GM19467 (cell line): ENCODE results near the gene CXCL17.

Experiments used
- ATAC-seq: cut with Tn5 transposase; IDR thresholded peaks from one replicate; pipeline ENCODE4 v1.9.1; 2021; ENCODE audit warnings: mild to moderate bottlenecking, moderate library complexity; ENCODE audit not compliant: unreplicated experiment

The CXCL17 gene

DNA sequence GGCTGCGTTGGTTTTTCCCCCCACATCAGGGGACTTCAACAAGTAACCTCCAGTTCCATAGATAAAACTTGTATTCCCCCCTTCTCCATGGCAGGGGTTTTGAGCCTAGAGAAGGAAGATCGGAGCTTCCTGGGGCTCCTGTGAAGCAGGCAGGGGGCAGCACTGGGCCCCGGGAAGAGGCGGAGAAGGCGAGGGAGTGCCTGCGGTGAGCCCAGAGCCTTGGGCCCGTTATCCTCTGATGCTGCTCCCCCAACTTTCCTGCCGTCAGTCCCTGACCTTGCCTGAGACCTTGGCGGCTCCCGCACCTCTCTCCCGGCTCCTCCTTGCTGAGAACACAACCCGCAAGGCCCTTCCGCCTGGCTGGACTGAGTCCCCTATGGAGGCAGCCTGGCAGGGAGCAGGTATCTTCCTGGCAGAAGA, 18.0 kb downstream of the CXCL17 start:
- no peak for ATAC-seq

- no peak for ATAC-seq
These were observed 18.4 kb downstream of the CXCL17 start for GRCh38 chr19:42424345-42424707.

GRCh38 chr19:42423462-42424344, 19.0 kb downstream of the CXCL17 start:
- peak; percentile 85 for ATAC-seq

DNA sequence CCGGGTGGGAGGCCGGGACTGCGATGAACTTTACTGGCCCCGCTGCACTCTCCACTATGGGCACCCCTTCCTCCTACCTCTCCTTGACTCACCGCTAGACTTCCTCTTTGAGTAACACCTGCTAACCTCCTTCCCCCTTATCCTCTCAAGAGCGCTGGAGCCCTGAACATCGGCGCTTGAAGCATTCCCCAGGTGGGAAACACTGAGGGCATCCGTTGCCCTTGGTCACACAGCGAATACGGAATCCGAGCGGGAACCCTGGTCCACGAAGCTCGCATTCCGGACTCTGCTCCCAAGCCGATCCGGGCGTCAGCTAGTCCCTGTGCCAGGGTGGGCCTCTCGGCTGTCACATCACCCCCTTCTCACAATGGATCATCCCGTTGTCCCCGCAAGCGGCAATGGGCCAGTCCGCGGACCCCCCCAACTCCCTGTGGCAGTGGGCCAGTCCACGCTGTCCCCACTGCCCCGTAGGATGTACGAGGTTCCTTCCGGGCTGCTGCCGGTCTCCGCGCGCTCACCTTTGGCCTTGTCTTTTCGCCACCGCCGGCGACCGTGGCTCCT, 19.8 kb downstream of the CXCL17 start:
- peak; percentile 26 for ATAC-seq

GRCh38 chr19:42422092-42422900, 20.4 kb downstream of the CXCL17 start:
- peak; percentile 7 for ATAC-seq

GRCh38 chr19:42421591-42422031, 21.1 kb downstream of the CXCL17 start:
- no peak for ATAC-seq

GRCh38 chr19:42421101-42421500, 21.6 kb downstream of the CXCL17 start:
- no peak for ATAC-seq

DNA sequence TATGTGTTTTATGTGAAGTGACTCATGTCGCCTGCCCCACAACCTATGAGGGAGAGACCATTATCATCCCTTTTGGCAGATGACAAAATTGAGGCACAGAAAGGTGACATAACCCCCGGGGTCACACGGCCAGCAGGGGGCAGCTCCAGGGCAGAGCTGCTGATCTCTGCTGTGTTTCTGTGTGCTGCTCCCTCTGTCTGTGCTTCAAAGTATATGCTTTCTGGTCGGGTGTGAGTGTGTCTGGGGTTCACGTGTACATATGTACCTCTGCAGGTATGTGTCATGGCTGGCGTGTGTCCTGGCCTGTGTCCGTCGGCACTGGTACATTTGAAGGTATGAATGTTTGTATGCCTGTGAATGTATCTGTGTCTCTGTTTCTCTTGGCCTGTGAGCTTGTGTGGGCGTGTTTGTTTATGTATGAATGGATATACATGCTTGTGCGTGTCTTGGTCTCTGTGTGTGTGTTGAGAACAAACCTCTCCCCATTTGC, 22.6 kb downstream of the CXCL17 start:
- no peak for ATAC-seq

- no peak for ATAC-seq
These were observed 23.4 kb downstream of the CXCL17 start for GRCh38 chr19:42419309-42419708.

- no peak for ATAC-seq
These were observed 30.1 kb downstream of the CXCL17 start for GRCh38 chr19:42412661-42413076.

DNA sequence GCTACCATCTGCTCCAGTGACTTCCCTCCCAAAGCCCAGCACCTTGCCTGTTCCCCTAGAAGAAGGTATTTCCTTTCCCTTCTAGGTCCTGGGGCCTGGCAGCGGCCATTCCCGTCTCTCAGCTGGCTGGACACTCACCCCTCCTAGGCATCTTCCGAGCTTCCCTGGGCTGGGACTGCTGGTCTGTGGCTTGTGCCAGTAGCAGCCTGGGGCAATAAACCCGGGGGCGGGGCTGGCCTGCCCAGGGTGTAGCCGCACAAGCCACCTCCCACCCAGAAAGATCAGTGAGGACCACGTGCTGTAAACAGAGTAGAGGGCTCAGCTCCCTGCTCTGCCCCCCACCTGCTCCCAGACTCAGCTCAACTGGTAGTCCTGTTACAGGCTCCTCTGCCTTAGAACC, 30.5 kb downstream of the CXCL17 start:
- no peak for ATAC-seq

DNA sequence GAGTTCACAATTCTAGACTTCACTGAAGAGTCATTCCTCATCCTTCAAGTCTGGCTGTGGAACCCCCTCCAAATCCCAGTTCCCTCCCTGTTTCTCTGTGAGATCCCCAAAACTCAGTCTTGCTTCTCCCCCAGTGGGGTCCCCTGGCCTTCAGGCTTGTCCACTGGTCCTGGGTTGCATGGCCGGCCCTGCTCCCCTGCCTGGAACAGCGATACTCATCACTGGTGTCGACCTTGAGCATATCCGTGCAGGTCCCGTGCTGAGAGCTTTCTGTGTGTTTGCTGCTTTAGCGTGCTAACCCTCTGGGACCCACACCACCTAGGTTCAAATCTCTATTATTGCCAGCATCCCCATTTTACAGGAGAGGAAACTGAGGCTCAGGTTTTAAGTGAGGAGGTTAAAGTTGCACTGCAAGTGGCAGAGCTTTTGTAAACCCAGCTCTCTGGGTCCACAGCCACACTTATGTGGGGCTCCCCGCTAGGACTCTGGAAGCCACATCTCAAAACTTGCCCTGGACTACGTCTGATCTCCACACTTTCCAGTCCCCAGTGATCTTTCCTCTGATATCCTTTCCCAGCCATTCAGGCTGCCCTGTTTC, 31.1 kb downstream of the CXCL17 start:
- no peak for ATAC-seq

GRCh38 chr19:42410371-42410770, 32.4 kb downstream of the CXCL17 start:
- no peak for ATAC-seq

DNA sequence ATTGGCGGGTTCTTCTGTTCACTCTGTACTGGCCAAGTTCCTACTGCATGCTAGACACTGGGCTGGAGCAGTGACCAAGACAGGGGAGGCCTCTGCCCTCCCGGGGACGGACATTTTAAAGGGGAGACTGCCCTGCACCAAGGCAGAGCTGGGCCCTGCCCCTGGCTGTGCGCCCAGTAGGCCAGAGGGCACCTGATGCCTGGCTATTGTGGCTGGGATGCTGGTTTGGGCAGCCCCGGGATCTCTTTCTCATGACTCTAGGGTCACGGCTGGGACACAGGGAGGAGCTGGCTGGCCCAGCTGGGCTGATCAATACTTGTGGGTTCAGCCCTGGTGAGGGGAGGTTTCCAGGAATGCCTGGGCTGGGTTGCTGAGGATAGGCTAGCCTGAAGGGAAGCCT, 33.3 kb downstream of the CXCL17 start:
- no peak for ATAC-seq

- no peak for ATAC-seq
These were observed 35.0 kb downstream of the CXCL17 start for GRCh38 chr19:42407816-42408175.

DNA sequence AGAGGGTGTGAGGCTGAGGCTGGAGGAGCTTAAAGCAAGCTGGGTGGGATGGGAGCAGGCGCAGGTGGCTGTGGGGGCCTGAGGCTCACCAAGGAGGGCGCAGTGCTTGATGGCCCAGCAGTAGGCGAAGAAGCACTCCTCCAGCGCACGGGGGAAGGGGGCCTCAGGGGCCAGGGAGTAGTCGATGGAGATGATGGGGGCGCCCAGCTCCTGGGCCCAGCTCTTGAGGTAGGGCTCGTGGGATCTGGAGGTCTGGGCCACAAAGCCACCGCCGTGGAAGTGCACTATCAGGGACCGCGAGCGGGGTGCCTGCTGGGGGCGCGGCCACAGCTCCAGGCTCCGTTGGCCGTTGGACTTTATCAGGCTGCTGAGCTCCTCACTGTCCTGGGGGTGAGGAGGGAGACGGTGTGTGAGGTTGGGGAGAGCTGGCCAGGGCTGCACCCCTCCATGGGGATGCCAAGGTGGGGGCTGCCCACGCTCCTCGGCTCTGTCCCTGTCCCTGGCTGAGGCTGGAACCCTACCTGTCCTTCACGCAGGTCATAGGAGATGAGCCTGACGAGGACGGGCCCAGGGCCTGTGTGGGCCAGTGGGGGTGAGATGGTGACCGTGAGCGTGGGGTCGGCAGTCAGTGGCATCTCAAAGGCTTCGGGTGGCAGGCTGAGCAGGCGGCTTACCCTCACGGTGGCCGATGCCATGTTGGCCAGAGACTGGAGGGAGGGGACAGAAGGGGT, 35.5 kb downstream of the CXCL17 start:
- no peak for ATAC-seq

DNA sequence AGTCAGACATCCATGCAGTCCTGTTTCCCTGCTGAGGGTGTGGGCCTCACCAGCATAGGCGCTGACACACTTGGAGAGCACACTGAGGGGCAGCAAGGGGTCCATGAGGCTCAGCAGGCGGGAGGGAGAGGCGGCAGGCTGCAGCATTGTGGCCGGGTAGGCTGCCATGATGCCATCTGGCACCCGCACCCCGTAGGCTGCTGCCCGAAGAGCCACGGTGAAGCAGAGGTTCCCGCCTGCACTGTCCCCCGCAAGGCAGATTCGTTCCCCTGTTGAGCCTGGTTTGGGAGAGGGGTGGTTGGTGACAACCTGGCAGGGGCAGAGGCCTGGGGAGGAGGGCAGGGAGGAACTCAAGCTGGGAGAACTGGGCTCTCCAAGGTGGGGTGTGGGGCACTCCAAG, 36.6 kb downstream of the CXCL17 start:
- ATAC-seq, result no peak

- ATAC-seq, result no peak
These were observed 39.2 kb downstream of the CXCL17 start for GRCh38 chr19:42403586-42403985.

DNA sequence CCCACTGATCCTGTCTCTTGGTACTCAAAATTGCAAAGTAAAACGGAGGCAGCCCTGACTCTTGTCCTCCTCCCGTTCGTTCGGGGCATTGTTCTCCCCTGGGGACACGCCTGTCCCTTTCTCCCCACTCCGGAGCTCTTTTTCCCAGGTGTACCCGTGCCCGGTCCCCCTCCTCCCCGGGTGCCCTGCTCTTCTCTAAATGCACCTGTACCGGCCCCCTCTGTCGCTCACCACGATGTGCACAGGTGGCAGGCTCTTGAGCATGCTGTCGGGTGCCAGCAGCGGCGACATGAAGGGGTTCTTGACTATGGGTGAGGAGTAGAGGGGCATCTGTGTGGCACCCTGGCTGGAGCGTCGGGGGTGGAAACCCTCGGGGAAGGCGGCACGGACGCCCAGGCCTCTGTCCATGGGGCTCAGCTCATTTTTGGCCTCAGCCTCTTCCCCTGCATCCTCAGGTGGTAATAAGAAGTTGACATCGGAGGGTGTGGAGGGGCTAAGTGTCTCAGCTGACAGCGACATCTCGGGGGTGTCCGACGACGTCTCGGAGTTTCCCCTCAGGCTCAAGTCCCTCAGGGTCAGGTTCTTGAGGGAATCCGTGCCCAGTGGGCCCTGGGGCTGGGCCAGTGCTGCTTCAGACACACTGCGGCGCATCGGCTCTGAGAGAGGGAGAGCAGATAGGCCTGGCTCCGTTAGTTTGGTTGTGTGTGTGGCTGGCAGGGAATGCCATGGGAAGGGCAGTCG, 40.2 kb downstream of the CXCL17 start:
- no peak for ATAC-seq
